KMS-11 (cell line): Measurements from ENCODE around the gene CACUL1.

Source experiments
- H2AFZ ChIP-seq: fragments of 200-600 bp; sonication (generic); 2 replicates; pipeline ENCODE4 v1.6.1; 2016; ENCODE audit warnings: antibody characterized with exemption, mixed run types, low read depth
- H3K27ac ChIP-seq: fragments of 200-600 bp; sonication (generic); 2 replicates; pipeline ENCODE4 v1.6.1; 2016; ENCODE audit warnings: mild to moderate bottlenecking, mixed run types
- H3K27me3 ChIP-seq: fragments of 200-600 bp; sonication (generic); 2 replicates; pipeline ENCODE4 v1.6.1; 2017; ENCODE audit warnings: mild to moderate bottlenecking, low read depth, mixed run types, moderate library complexity; ENCODE audit not compliant: insufficient read depth
- H3K36me3 ChIP-seq: fragments of 200-600 bp; sonication (generic); 2 replicates; pipeline ENCODE4 v1.6.1; 2017; ENCODE audit warnings: mild to moderate bottlenecking, mixed run types; ENCODE audit not compliant: insufficient read depth
- H3K4me1 ChIP-seq: fragments of 200-600 bp; sonication (generic); 2 replicates; pipeline ENCODE4 v1.6.1; 2016; ENCODE audit warnings: mild to moderate bottlenecking, low read depth, mixed run types; ENCODE audit not compliant: poor library complexity, severe bottlenecking
- H3K4me2 ChIP-seq: fragments of 200-600 bp; sonication (generic); 2 replicates; pipeline ENCODE4 v1.7.0; 2016; ENCODE audit warnings: mild to moderate bottlenecking, mixed run types
- H3K4me3 ChIP-seq: fragments of 200-600 bp; sonication (generic); IDR thresholded peaks from 2 replicates; pipeline ENCODE4 v1.6.1; 2017; ENCODE audit warnings: low read depth, low read length, mixed read lengths; ENCODE audit not compliant: insufficient read depth
- H3K79me2 ChIP-seq: fragments of 200-600 bp; sonication (generic); 2 replicates; pipeline ENCODE4 v1.6.1; 2016; ENCODE audit warnings: low read depth, mixed run types; ENCODE audit not compliant: insufficient read depth
- H3K9ac ChIP-seq: fragments of 200-600 bp; sonication (generic); 2 replicates; pipeline ENCODE4 v1.6.1; 2016; ENCODE audit warnings: mild to moderate bottlenecking, mixed run types
- H4K20me1 ChIP-seq: fragments of 200-600 bp; sonication (generic); 2 replicates; pipeline ENCODE4 v1.6.1; 2016; ENCODE audit warnings: mild to moderate bottlenecking, mixed run types; ENCODE audit not compliant: insufficient read depth
- TF ChIP-seq, protein P1 (sequence below): fragments of 200-600 bp; sonication (generic); conservative IDR thresholded peaks from 2 replicates; pipeline ENCODE4 v1.6.1; 2017; ENCODE audit warnings: low read depth, mild to moderate bottlenecking, antibody characterized with exemption, low read length, moderate library complexity, mixed read lengths

CACUL1 gene

GRCh38 chr10:118754556-118755423 is at the start of gene CACUL1:
CACUL1 (minus strand) TSS chr10:118754970; CDS start chr10:118754762, 208 bp downstream.
- Histone ChIP-seq H3K9ac (peak within 1 kb of the TSS; percentile 64), H3K79me2 (peaks cover 48% of the 10 kb centered on the region), H3K27me3 (no peaks in the 10 kb centered on the region), H2AFZ (peak within 1 kb of the TSS; percentile 95), H3K36me3 (no peaks in the 10 kb centered on the region), H3K4me1 (peaks cover 26% of the 10 kb centered on the region), H4K20me1 (no peaks in the 10 kb centered on the region), H3K4me3 (peak within 1 kb of the TSS; percentile 53), H3K4me2 (peak within 1 kb of the TSS; percentile 96), H3K27ac (peak within 1 kb of the TSS; percentile 47)
- TF ChIP-seq, protein P1, sequence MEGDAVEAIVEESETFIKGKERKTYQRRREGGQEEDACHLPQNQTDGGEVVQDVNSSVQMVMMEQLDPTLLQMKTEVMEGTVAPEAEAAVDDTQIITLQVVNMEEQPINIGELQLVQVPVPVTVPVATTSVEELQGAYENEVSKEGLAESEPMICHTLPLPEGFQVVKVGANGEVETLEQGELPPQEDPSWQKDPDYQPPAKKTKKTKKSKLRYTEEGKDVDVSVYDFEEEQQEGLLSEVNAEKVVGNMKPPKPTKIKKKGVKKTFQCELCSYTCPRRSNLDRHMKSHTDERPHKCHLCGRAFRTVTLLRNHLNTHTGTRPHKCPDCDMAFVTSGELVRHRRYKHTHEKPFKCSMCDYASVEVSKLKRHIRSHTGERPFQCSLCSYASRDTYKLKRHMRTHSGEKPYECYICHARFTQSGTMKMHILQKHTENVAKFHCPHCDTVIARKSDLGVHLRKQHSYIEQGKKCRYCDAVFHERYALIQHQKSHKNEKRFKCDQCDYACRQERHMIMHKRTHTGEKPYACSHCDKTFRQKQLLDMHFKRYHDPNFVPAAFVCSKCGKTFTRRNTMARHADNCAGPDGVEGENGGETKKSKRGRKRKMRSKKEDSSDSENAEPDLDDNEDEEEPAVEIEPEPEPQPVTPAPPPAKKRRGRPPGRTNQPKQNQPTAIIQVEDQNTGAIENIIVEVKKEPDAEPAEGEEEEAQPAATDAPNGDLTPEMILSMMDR: no peak

GRCh38 chr10:118804262-118804773 is 49.5 kb upstream of the CACUL1 start:
- H3K27ac ChIP-seq: no peak overlapping the region

DNA sequence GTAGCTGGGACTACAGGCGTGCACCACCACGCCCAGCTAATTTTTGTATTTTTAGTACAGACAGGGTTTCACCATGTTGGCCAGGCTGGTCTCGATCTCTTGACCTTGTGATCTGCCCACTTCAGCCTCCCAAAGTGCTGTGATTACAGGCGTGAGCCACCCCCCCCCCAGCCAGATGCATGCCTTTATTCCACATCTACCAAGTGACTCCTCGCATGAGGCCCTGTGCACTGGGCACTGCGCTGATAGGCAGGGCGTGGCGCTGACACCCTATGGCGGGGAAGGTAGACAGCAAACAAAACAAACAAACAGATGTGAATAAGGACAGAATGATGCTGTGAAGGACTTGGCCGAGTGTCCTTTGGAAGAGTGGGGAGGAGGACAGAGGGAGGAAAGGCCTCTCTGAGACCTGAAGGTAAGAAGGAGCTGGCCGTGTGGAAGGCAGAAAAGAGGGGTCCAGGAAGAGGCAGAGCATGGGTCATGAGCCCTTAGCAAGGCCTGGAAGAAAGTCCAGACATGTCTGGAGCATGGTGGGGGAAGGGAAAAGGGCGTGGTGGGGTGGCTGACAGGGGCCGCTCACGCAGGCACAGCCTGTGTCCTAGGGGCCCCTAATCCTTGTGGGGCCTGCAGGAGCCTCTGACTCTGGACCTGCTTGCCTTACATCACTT is 47.5 kb upstream of the CACUL1 start:
- Histone ChIP-seq H4K20me1 (no peaks in the 10 kb centered on the region), H2AFZ (no peak overlapping the region), H3K27me3 (no peaks in the 10 kb centered on the region), H3K9ac (no peak overlapping the region), H3K4me3 (no peak overlapping the region), H3K36me3 (no peaks in the 10 kb centered on the region), H3K27ac (no peak overlapping the region), H3K79me2 (no peaks in the 10 kb centered on the region), H3K4me2 (no peak overlapping the region), H3K4me1 (no peaks in the 10 kb centered on the region)
- TF ChIP-seq, protein P1: no peak

More at GRCh38 chr10:118804262-118804773, 49.5 kb upstream of the CACUL1 start:
- H3K79me2 ChIP-seq: no peaks in the 10 kb centered on the region
- TF ChIP-seq, protein P1: no peak
- no peaks in the 10 kb centered on the region for H4K20me1 ChIP-seq
- no peak overlapping the region for H3K4me3 ChIP-seq
- H3K27me3 ChIP-seq: no peaks in the 10 kb centered on the region
- H3K4me1 ChIP-seq: no peaks in the 10 kb centered on the region
- no peak overlapping the region for H3K9ac ChIP-seq
- no peaks in the 10 kb centered on the region for H3K36me3 ChIP-seq
- H3K4me2 ChIP-seq: no peak overlapping the region
- no peak overlapping the region for H2AFZ ChIP-seq

DNA sequence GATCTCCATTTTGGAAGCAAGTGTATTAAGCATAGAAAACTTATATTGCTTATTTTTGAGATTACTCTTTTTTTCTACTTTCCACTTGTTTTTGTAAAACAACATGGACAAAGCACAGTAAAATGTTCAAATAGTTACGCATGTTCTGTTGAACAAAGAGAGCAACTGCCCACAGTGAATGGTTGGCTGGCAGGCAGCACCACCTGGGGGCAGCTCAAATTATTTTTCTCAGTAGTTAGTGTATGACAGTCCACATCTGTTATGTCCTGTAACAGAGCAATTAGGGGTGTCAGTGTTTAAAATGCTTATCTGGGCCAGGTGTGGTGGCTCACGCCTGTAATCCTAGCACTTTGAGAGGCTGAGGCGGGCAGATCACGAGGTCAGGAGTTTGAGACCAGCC is 46.1 kb upstream of the CACUL1 start:
- Histone ChIP-seq H2AFZ (no peak overlapping the region), H3K4me1 (no peaks in the 10 kb centered on the region), H3K4me2 (no peak overlapping the region), H3K9ac (no peak overlapping the region), H3K4me3 (no peak overlapping the region), H3K27me3 (no peaks in the 10 kb centered on the region), H3K79me2 (no peaks in the 10 kb centered on the region), H4K20me1 (no peaks in the 10 kb centered on the region), H3K36me3 (no peaks in the 10 kb centered on the region), H3K27ac (no peak overlapping the region)
- TF ChIP-seq, protein P1: peak; percentile 35; the same call in 1 of the 2 replicates
